Gastrocnemius medialis (tissue), 4 donors: ENCODE data around the gene HUS1B.

Experiments used
- POLR2A ChIP-seq, 2 donors: fragments of 450-650 bp; IDR thresholded peaks; one replicate each; pipeline ENCODE4 v1.6.1; 2017; ENCODE audit warnings: antibody characterized with exemption in 2 of 2, mild to moderate bottlenecking in 2 of 2, moderate library complexity in 2 of 2
- TF ChIP-seq, protein P1 (sequence below), 5 experiments: fragments of 450-650 bp in 3 of 5; fragments of 200-600 bp in 2 of 5; sonication (generic) in 2 of 5; IDR thresholded peaks in 4 of 5; conservative IDR thresholded peaks in 1 of 5; 1 replicate in 4 of 5; 2 replicates in 1 of 5; pipeline ENCODE4 v1.5.1; 2016 to 2019; ENCODE audit warnings: antibody characterized with exemption in 5 of 5, mild to moderate bottlenecking in 3 of 5, moderate library complexity in 3 of 5

DNA sequence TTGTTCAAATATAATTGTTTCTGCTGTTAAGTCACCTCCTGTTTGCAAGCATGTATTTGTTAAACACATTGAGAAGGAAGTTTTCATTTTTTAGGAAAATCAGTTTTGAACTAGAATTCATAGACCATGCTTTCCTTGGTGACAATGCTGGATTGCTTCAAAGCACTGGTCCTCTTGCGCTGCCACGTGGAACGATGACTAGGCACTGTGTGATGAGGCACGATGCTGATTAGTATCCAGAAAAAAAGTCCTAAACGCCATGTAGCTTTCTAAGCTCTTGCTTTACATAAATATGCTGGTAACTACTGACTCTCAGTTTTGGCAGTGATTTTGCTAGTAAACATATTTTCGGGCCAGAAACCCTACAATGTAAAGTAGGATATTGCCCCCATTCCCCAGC lies 47.1 kb upstream of the HUS1B start:
- TF ChIP-seq, protein P1, sequence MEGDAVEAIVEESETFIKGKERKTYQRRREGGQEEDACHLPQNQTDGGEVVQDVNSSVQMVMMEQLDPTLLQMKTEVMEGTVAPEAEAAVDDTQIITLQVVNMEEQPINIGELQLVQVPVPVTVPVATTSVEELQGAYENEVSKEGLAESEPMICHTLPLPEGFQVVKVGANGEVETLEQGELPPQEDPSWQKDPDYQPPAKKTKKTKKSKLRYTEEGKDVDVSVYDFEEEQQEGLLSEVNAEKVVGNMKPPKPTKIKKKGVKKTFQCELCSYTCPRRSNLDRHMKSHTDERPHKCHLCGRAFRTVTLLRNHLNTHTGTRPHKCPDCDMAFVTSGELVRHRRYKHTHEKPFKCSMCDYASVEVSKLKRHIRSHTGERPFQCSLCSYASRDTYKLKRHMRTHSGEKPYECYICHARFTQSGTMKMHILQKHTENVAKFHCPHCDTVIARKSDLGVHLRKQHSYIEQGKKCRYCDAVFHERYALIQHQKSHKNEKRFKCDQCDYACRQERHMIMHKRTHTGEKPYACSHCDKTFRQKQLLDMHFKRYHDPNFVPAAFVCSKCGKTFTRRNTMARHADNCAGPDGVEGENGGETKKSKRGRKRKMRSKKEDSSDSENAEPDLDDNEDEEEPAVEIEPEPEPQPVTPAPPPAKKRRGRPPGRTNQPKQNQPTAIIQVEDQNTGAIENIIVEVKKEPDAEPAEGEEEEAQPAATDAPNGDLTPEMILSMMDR (IDR thresholded peaks at IDR 0.05 in 4 of 5, conservative IDR thresholded peaks at IDR 0.05 in 1 of 5) = no peak
- TF ChIP-seq POLR2A (IDR thresholded peaks at IDR 0.05) = no peak
